Measurements from ENCODE around the gene APOL2. TPM values are rescaled to one million over a fixed set of nuclear protein-coding genes. Genes with fewer than 3 reads are reported as not detected.

Gene APOL2
- total RNA-seq, 1 donor from 2014 or later = 15.7 TPM

- Mint-ChIP-seq H3K4me1 (peaks cover 47% of the 10 kb centered on the region), H3K4me3 (no peak overlapping the region), H3K36me3 (ENCODE audit: low read depth) (no peaks in the 10 kb centered on the region), H3K27me3 (ENCODE audit: low read depth) (no peaks in the 10 kb centered on the region), H3K9me3 (no peaks in the 10 kb centered on the region), H3K27ac (ENCODE audit: unreplicated experiment) (peak overlapping the region; percentile 9)
- TF ChIP-seq CTCF (conservative IDR thresholded peaks at IDR 0.05) = no peak
- DNase-seq (ENCODE audit: low read depth, low spot score) = no peak
Measured at GRCh38 chr22:36198536-36198935, 40.8 kb downstream of the APOL2 start.

DNA sequence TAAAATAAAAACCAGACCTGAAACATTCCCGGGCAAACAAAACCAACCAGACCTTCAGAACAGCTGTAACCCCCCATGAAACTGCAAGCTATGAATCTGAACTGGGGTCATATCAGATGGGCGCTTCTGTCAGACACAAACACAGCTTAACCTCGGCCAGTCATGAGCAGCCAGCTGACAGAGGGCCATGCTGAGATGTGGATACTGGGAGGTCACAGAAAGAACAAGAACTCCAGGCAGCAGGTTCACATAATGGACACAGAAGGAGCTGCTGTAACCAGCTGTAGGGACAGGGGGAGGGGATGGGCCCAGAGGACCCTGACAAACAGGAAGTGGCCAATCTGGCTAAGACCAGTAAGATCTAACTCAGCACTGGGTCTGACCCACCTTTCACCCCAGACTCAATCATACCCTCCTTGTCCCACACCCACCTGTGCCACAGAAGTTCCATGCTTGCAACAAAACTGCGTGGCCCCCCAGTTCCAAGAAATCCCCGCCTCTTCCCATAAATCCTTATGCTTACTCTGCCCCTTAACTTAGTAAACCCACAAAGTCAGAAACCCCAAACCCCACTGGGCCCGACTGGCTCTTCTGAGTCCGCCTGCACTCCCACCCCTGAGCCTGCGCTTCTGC, 41.7 kb downstream of the APOL2 start:
- Mint-ChIP-seq H3K4me1 (peaks cover 44% of the 10 kb centered on the region), H3K9me3 (no peaks in the 10 kb centered on the region), H3K36me3 (ENCODE audit: low read depth) (no peaks in the 10 kb centered on the region), H3K27me3 (ENCODE audit: low read depth) (no peaks in the 10 kb centered on the region), H3K27ac (ENCODE audit: unreplicated experiment) (peak overlapping the region; percentile 92), H3K4me3 (peak overlapping the region; percentile 81)
- TF ChIP-seq CTCF (conservative IDR thresholded peaks at IDR 0.05) = no peak
- DNase-seq (ENCODE audit: low read depth, low spot score) = peak; percentile 29

DNA sequence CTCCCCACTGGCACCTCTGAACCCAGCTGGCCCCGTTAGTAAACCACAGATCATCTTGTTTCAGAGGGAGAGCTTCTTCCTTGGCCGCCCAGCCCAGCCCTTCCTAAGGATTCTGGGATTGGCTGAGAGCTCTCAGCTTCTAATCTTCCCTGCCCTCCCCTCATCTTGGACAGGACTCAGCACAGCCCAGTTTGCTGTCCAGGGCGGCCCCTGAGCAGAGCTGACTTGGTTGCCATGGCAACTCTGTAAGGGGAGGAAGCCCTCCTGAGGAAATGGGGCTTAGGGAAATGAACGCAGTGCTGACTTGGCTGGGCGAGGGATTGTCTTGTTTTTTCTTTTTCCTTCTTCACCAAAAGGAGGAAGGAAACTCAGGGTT, 42.3 kb downstream of the APOL2 start:
- Mint-ChIP-seq H3K4me1 (peaks cover 44% of the 10 kb centered on the region), H3K4me3 (peak overlapping the region; percentile 81)

GRCh38 chr22:36196254-36197064, 42.9 kb downstream of the APOL2 start:
- H3K4me3 Mint-ChIP-seq = peak overlapping the region; percentile 81
- no peak for TF ChIP-seq CTCF (conservative IDR thresholded peaks at IDR 0.05)
- no peaks in the 10 kb centered on the region for H3K36me3 Mint-ChIP-seq (ENCODE audit: low read depth)

More for the DNA sequence above, 42.3 kb downstream of the APOL2 start:
- no peaks in the 10 kb centered on the region for H3K36me3 Mint-ChIP-seq (ENCODE audit: low read depth)
- no peaks in the 10 kb centered on the region for H3K27me3 Mint-ChIP-seq (ENCODE audit: low read depth)
- TF ChIP-seq CTCF (conservative IDR thresholded peaks at IDR 0.05) = no peak
- H3K27ac Mint-ChIP-seq (ENCODE audit: unreplicated experiment) = peak overlapping the region; percentile 92
- no peaks in the 10 kb centered on the region for H3K9me3 Mint-ChIP-seq
- peak; percentile 68 for DNase-seq (ENCODE audit: low read depth, low spot score)

GRCh38 chr22:36194971-36195370, 44.4 kb downstream of the APOL2 start:
- Mint-ChIP-seq H3K4me1 (peaks cover 41% of the 10 kb centered on the region), H3K9me3 (no peaks in the 10 kb centered on the region), H3K27me3 (ENCODE audit: low read depth) (no peaks in the 10 kb centered on the region), H3K4me3 (no peak overlapping the region), H3K27ac (ENCODE audit: unreplicated experiment) (no peak overlapping the region), H3K36me3 (ENCODE audit: low read depth) (no peaks in the 10 kb centered on the region)
- peak; percentile 47 for DNase-seq (ENCODE audit: low read depth, low spot score)
- peak; percentile 78 for TF ChIP-seq CTCF (conservative IDR thresholded peaks at IDR 0.05)

More at GRCh38 chr22:36196254-36197064, 42.9 kb downstream of the APOL2 start:
- no peak for DNase-seq (ENCODE audit: low read depth, low spot score)
- Mint-ChIP-seq H3K9me3 (no peaks in the 10 kb centered on the region), H3K27ac (ENCODE audit: unreplicated experiment) (no peak overlapping the region), H3K27me3 (ENCODE audit: low read depth) (no peaks in the 10 kb centered on the region), H3K4me1 (peaks cover 44% of the 10 kb centered on the region)
